Measurements from ENCODE around the gene SP140L.
"Not testable (repeated sequence)": the region's sequence is repeated elsewhere in the genome, so short reads cannot be mapped to it uniquely, and the experiment has no call there.

Gene SP140L

GRCh38 chr2:230330725-230331124 is 3.7 kb downstream of the SP140L start:
- no peak overlapping the region for H3K4me3 ChIP-seq (ENCODE audit: low read depth, low read length)
- DNase-seq (ENCODE audit: low read depth), result no peak
- TF ChIP-seq CTCF (IDR thresholded peaks at IDR 0.05; ENCODE audit: low read depth, low read length, missing control alignments), result no peak
- in situ Hi-C loops (cut with HindIII; ENCODE audit: low sequenced_read_pairs), result no loop called here

- DNase-seq (ENCODE audit: low read depth), result no peak
- in situ Hi-C loops (cut with HindIII; ENCODE audit: low sequenced_read_pairs), result no loop called here
- no peak overlapping the region for H3K4me3 ChIP-seq (ENCODE audit: low read depth, low read length)
- TF ChIP-seq CTCF (IDR thresholded peaks at IDR 0.05; ENCODE audit: low read depth, low read length, missing control alignments), result no peak
These were observed 8.5 kb downstream of the SP140L start for GRCh38 chr2:230335461-230335863.

DNA sequence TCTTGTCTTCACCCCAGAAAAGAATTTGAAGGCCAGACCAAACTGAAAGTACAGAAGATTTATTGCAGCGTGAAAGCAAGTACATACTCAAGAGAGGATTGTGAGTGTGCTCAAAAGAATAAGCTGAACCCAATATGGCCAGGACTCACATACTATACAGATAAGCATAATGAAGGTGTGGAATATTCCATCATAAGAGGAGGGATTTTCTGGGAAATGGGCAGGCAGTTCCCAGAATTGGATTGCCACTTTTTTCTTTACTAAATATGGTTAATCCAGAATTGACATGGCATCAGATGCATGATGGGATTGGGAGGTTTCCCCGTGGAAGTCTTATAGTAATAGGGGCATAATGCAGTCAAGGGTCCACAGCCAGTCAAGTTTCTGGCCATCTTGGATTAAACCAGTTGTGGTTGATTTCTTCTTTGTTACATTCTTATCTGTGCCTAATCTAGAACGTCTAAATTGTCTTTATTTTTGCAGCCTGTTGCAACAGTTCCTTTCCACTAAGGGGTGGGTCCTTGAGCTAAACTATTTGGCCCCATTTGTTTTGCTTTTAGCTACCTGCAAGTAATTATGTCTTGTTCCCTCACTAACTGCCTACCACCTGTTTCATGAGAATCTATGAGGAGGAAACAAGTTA is 9.0 kb downstream of the SP140L start:
- no peak for TF ChIP-seq CTCF (IDR thresholded peaks at IDR 0.05; ENCODE audit: low read depth, low read length, missing control alignments)
- no peak overlapping the region for H3K4me3 ChIP-seq (ENCODE audit: low read depth, low read length)
- in situ Hi-C loops (cut with HindIII; ENCODE audit: low sequenced_read_pairs), result no loop called here
- no peak for DNase-seq (ENCODE audit: low read depth)

GRCh38 chr2:230341936-230342528 is 15.0 kb downstream of the SP140L start:
- DNase-seq (ENCODE audit: low read depth); in situ Hi-C loops (cut with HindIII; ENCODE audit: low sequenced_read_pairs); H3K4me3 ChIP-seq (ENCODE audit: low read depth, low read length): not testable (repeated sequence)

DNA sequence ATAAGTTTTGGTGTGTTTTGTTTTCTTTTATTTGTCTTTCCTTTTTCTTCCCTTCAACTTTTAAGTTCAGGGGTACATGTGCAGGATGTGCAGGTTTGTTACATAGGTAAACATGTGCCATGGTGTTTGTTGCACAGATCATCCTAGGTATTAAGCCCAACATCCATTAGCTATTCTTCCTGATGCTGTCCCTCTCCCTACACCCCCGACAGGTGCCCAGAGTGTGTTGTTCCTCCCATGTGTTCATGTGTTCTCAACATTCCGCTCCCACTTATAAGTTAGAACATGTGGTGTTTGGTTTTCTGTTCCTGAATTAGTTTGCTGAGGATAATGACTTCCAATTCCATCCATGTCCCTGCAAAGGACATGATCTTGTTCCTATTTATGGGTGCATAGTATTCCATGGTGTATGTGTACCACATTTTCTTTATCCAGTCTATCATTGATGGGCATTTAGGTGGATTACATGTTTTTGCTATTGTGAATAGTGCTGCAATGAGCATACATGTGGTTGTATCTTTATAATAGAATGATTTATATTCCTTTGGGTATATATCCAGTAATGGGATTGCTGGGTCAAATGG is 16.1 kb downstream of the SP140L start:
- H3K4me3 ChIP-seq (ENCODE audit: low read depth, low read length); in situ Hi-C loops (cut with HindIII; ENCODE audit: low sequenced_read_pairs): not testable (repeated sequence)

GRCh38 chr2:230343747-230344146 is 16.8 kb downstream of the SP140L start:
- in situ Hi-C loops (cut with HindIII; ENCODE audit: low sequenced_read_pairs), result no loop called here
- no peak for DNase-seq (ENCODE audit: low read depth)
- no peak for TF ChIP-seq CTCF (IDR thresholded peaks at IDR 0.05; ENCODE audit: low read depth, low read length, missing control alignments)
- H3K4me3 ChIP-seq (ENCODE audit: low read depth, low read length), result no peak overlapping the region

More for the DNA sequence above, 16.1 kb downstream of the SP140L start:
- not testable (repeated sequence) for DNase-seq (ENCODE audit: low read depth)

GRCh38 chr2:230346465-230346864 is 19.5 kb downstream of the SP140L start:
- in situ Hi-C loops (cut with HindIII; ENCODE audit: low sequenced_read_pairs), result no loop called here
- no peak overlapping the region for H3K4me3 ChIP-seq (ENCODE audit: low read depth, low read length)
- DNase-seq (ENCODE audit: low read depth), result no peak
- no peak for TF ChIP-seq CTCF (IDR thresholded peaks at IDR 0.05; ENCODE audit: low read depth, low read length, missing control alignments)
